ENCODE results near the gene AFF2.

- TF ChIP-seq SP1 (IDR thresholded peaks at IDR 0.05; ENCODE audit: low read depth) = no peak
- no peak for TF ChIP-seq JUND (IDR thresholded peaks at IDR 0.05)
- TF ChIP-seq RAD21 (IDR thresholded peaks at IDR 0.05; ENCODE audit: low read depth) = no peak
- no peak for TF ChIP-seq CTCF (IDR thresholded peaks at IDR 0.05 in 2 of 3, conservative IDR thresholded peaks at IDR 0.05 in 1 of 3; ENCODE audit: borderline replicate concordance in 1 of 3, insufficient read depth in 1 of 3, low read depth in 2 of 3, low read length in 2 of 3)
- no peak for TF ChIP-seq POLR2A (IDR thresholded peaks at IDR 0.05; ENCODE audit: borderline replicate concordance, extremely low read depth, insufficient read depth, insufficient read length)
These were observed 442.3 kb downstream of the AFF2 start for GRCh38 chrX:148942754-148943153.

Data from HCT116 (cell line).